Stimulated activated CD8-positive, alpha-beta memory T cell treated with anti-CD3 and anti-CD28 coated beads, Interleukin-4, amount 100 ng/mL, for 4 hours (primary cell): ENCODE measurements around the gene ANO3.
"Not testable (repeated sequence)": the region's sequence is repeated elsewhere in the genome, so short reads cannot be mapped to it uniquely, and the experiment has no call there.

Source experiments
- DNase-seq, 2 donors: peaks; one replicate each; pipeline ENCODE4 v3.0.0-alpha.2; 2020; ENCODE audit warnings: low read depth in 2 of 2, low spot score in 1 of 2

The ANO3 gene

GRCh38 chr11:26571861-26572654 is 240.1 kb downstream of the ANO3 start, which contains the start of gene MUC15:
MUC15 (minus strand) TSS chr11:26572263; CDS start chr11:26567094, 5,169 bp downstream.
- DNase-seq, result no peak

GRCh38 chr11:26572770-26573402 is 241.0 kb downstream of the ANO3 start:
- DNase-seq, result no peak

DNA sequence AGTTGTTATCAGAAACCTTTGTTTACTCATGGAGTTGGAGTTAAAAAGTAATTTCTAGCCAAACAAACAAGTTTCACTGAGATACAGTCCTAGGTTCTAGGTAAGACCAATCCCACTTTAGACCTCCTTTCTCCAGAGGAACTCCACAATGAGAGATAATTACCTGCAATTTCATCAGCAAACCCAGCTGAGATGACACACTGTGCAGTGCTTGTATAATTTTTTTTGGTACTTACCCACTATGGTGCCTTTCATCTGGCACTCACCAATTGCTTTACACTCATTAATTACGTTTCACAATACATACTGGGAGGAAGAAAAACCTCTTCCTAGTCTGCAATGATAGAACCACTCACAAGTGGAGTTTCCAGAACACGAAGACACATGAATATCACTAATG is 242.0 kb downstream of the ANO3 start:
- no peak for DNase-seq

DNA sequence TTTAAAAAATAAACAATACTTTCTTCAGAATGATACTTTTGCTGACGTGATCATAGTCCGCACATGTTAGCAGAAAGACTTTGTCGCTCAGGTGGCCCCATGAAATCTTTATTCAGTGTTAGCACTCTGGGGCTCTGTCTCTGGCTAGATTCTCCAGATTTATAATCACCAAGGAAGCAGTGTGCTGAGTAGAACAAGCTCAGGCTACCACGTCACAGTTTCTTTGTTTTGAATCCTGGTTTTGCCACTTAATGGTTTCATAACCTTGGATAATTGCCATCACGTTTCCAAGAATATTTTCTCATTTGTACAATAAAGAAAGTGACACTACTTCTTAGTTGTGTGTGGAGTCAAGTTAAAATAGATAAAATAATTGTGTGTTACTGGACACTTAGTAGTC is 244.0 kb downstream of the ANO3 start:
- no peak for DNase-seq

DNA sequence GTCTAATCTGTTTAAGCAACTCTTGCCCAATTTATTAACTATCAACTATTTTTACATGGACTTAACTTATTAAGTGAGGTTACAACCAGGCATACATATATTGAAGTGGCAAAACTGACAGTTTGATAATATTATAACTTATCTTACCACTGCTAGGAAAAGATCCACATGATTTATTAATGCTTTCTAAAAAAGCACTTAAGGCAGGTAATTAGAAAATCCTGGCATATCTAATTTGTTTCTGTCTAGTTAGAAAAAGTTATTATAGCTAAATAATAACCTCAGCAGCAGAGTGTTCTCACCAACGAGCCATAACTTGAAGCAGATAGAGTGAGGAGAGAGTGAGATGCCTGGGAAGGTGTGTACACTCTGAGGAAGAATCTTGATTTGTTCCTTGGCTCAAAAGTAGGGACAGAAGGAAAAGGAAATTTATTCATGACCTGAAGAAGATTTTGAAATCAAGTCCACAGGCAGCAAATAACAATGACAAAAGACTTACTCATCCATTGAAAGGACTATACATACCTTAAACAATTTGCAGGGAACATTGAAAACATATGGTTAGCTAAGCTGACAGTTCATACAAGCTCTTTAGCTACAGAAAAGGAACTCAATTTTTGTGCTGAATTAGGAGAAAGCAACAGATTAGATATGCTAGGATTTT is 247.2 kb downstream of the ANO3 start:
- DNase-seq, result no peak

GRCh38 chr11:26579683-26580082 is 247.8 kb downstream of the ANO3 start:
- DNase-seq, result no peak

GRCh38 chr11:26580929-26581328 is 249.0 kb downstream of the ANO3 start:
- no peak for DNase-seq

- DNase-seq, result no peak
Measured at GRCh38 chr11:26583550-26583949, 251.6 kb downstream of the ANO3 start.

DNA sequence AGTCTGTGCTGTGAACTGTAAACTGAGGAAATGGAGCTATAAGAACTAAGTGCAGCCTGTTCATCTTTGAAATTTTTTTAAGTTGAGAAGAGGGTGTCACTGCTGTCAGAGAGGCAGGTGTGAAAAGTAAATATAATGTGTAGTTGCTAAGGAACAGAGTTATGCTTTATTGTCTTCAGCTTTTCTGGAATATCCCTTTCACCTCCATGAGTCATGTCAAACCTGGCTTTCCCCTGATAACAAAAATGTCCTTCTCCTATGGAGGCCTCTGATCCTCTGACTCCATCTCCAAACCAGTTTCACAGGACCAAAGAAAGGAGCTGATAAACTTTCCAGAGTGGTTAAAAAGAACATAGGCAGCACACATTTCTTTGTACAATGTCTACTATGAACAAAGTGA is 252.9 kb downstream of the ANO3 start:
- no peak for DNase-seq

GRCh38 chr11:26587073-26587472 is 255.1 kb downstream of the ANO3 start:
- DNase-seq, result no peak

GRCh38 chr11:26593691-26594090 is 261.8 kb downstream of the ANO3 start:
- DNase-seq, result no peak

GRCh38 chr11:26595207-26595865 is 263.4 kb downstream of the ANO3 start:
- DNase-seq, result not testable (repeated sequence)

GRCh38 chr11:26597049-26597689 is 265.2 kb downstream of the ANO3 start:
- not testable (repeated sequence) for DNase-seq

DNA sequence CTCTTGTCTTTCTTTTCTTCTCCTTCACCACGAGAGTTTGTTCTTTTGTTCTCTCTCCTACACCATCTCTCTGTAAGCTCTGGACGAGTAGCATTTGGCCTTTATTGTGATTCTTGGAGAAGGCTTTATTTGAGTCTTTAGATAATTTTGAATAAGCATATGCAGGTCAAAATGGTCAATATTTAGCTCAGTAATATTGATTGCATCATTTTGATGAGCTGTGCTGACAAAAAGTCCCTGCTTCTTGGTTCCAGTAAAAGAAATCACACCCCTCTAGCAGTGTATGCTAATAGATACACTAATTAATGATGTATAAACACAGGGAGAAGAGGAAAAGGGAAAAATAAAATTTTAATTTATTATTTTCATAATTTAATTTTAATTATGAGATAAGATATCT is 266.0 kb downstream of the ANO3 start:
- DNase-seq, result no peak

GRCh38 chr11:26599425-26599824 is 267.5 kb downstream of the ANO3 start:
- no peak for DNase-seq

- DNase-seq, result no peak
Measured at GRCh38 chr11:26599876-26600434, 268.0 kb downstream of the ANO3 start.

DNA sequence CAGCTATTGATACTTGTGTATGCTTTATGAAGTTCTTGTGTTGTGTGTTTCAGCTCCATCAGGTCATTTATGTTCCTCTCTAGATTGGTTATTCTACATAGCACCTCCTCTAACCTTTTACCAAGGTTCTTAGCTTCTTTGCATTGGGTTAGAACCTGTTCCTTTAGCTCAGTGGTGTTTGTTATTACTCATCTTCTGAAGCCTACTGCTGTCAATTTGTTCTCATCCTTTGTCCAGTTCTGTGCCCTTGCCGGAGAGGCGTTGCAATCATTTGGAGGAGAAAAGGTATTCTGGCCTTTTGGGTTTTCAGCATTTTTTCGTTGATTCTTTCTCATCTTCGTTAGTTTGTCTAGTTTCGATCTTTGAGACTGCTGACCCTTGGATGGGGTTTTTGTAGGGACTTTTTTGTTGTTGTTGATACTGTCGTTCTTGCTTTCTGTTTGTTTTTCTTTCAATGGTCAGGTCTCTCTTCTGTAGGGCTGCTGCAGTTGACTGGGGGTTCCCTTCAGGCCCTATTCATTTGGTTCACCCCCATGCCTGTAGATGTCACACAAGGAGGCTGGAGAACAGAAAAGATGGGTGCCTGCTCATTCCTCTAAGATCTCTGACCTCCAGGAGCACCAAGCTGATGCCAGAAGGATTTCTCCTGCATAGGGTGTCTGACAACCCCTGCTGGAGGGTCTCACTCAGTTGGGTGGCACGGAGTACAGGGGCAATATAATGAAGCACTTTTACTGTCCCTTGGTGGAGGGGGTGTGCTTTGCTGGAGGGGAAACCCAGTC is 276.0 kb downstream of the ANO3 start:
- no peak for DNase-seq

- no peak for DNase-seq
Measured at GRCh38 chr11:26608507-26609146, 276.7 kb downstream of the ANO3 start.

- no peak for DNase-seq
Measured at GRCh38 chr11:26613759-26614158, 281.8 kb downstream of the ANO3 start.

- DNase-seq, result no peak
Measured at GRCh38 chr11:26618441-26618840, 286.5 kb downstream of the ANO3 start.
